Endothelial cell of hepatic sinusoid (primary cell): ENCODE results near the gene PTPRD.

ENCODE experiments used
- in situ Hi-C: cut with HindIII; loops from 2 replicates; pipeline ENCODE4 v1.10.0; 2017; ENCODE audit warnings: low sequenced_read_pairs

PTPRD gene

GRCh38 chr9:8392866-8393265, 2219.9 kb downstream of the PTPRD start:
- in situ Hi-C loops: no loop called here

GRCh38 chr9:8391566-8391965, 2221.2 kb downstream of the PTPRD start:
- in situ Hi-C loops: no loop called here

GRCh38 chr9:8391132-8391531, 2221.7 kb downstream of the PTPRD start:
- in situ Hi-C loops: no loop called here

DNA sequence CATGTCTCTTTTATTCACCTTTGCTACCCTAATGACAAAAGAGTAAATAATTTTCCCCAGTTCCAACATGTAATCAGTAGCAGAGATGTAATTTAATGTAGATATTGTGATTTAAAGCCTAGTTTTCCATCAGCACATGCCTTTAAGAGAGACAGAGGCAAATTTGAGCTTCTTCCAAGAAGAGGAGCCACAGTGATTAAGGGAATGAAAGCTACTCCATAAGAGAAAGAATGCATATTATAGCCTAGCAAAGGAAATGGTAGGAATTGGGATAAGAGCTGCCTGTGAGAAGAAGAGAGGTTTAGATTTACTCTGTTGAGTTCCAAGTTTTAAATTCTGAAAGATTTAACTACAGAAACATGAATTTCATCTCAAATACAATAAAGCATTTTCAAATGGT, 2222.2 kb downstream of the PTPRD start:
- in situ Hi-C loops: no loop called here

GRCh38 chr9:8389531-8389930, 2223.3 kb downstream of the PTPRD start:
- in situ Hi-C loops: no loop called here

DNA sequence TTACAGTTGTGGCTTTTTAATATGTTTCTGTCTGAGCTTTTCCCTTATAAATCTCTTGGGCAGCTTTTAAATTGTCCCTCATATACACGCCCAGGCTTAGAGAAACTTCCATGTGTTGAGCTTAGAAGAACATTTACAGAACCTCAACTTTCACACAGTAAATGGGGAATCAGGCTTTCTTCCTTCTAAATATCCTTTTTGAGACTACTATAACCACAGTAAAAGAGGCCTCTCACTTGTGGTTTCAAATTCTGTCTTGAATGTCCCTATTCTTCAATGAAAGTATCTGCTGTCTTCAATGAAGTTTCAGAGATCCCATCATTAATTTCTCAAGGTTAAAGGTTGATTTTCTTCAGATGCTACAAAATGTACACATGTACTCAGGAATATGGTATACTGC, 2224.7 kb downstream of the PTPRD start:
- in situ Hi-C loops: no loop called here

DNA sequence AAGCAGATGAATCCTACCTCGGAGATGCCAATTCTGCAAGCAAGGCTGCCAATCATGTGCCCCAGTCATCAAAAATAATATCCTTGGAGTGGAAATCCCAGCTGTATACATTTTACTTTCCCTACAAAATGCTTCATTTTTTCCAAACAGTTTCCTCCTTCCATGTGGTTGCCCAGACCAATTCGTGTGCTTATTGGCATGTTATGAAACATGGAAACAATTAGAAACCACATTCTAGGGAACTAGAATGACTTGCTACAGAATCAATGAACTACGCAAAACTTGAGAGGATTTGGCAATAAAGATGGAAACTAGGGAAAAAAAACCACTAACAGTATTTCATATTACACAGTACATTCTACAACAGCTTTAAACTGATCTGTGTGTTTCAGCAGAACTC, 2228.7 kb downstream of the PTPRD start:
- in situ Hi-C loops: no loop called here

GRCh38 chr9:8382777-8383527, 2229.8 kb downstream of the PTPRD start:
- in situ Hi-C loops: no loop called here

- in situ Hi-C loops: no loop called here
These were observed 2230.5 kb downstream of the PTPRD start for GRCh38 chr9:8382266-8382665.

DNA sequence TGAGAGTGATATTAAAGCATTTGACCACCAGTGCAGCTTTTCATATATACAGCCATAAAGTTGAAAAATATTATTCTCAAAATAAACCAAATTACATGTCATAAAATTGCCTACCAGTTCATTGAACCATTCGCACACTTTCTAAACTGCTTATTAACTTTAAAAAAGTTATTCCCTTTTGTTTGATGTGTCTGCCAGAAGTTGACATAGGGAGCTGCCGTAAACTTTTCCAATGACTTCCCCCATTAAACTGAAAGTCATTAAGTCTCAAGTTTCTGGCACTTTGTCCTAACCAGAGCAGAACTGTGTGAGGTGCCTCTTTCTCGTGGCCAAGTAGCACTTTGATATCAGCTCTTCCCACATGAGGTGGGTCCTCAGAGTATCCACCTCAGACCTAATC, 2231.2 kb downstream of the PTPRD start:
- in situ Hi-C loops: no loop called here

DNA sequence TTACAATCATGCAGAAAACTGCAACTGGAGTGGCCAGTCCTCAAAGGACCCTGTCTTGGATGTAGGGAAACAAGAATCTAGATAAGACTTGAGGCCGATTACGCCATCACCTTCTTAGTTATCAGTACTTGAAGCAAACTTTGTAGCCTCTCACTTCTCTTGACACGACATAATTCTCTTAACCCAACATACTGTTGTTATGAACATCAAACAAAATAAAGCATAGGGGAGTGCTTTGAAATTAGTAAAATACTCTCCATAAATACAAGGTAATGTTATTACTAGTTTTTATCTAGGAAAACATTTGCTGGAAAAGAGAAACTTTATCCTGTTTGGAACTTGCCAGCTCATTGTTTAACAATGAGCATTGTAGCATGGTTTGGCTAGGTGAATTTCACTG, 2238.3 kb downstream of the PTPRD start:
- in situ Hi-C loops: no loop called here

DNA sequence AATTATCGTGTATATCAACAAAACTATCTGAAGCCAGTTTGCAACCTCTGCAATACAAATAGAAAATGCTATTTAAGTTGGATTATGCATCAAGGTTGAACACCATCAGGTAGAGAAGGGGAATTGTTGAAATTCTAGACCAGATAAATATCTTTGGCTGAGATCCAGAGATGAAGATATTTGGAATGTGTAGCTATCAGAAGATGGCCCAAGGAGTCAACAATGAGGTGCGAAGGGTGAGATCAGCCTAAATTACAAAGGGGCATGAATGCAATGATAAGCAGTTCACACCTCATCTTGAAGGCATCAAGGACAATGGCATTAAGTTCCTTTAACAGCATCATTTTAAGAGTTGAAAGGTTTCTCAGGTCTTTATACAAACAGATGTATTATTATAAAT, 2241.1 kb downstream of the PTPRD start:
- in situ Hi-C loops: no loop called here

GRCh38 chr9:8366161-8366926, 2246.5 kb downstream of the PTPRD start:
- in situ Hi-C loops: no loop called here

DNA sequence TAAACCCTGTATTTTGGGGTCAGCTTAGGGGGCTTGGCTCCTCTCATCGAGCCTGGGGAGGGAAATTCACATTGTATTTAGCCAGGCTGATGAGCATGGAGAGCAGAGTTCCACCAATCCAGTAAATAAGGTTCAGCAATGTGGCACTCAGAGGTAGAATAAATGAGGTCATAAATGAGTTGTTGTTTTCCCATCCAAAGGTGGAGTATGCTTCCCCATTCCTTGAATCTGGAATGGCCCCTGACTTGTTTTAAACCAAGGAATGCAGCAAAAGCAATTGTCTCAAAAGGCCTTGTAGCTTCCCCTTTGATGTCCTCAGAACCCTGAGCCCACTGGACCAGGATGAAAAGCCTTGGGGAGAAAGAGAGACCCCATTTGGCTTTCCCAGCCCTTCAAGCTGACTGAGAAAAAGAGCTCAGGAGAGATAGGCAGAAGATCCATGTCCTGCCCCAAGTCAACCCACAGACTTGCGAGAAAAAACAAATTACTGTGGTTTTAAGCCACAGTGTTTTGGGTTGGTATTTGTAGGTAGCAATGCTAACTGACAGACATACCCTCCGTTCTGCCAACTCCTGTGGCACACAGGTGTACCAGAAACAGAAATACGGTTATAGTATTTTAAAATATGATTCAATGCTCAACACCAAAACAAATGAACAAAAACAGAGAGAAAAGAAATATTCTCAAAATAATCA, 2247.2 kb downstream of the PTPRD start:
- in situ Hi-C loops: no loop called here

DNA sequence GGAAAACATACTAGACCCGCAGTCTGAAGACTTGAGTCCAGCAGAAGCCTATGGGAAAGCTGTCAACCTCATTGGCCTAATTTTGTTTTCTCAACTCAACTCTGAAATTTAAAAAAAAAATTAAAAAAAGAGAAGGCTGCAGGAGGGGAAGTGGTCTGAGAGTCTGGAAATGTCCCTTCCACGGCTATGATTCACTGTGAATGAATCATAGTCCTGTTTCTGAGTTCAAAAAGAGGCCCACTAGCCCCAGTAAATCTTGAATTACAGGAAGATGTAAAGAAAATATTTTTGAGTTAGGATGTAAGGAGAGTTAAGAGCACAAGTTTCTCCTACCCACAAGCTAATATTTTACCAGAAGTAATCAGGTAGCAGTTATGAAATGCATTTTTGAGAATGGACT, 2247.8 kb downstream of the PTPRD start:
- in situ Hi-C loops: no loop called here

GRCh38 chr9:8364026-8364752, 2248.6 kb downstream of the PTPRD start:
- in situ Hi-C loops: no loop called here

GRCh38 chr9:8362250-8362649, 2250.6 kb downstream of the PTPRD start:
- in situ Hi-C loops: no loop called here

DNA sequence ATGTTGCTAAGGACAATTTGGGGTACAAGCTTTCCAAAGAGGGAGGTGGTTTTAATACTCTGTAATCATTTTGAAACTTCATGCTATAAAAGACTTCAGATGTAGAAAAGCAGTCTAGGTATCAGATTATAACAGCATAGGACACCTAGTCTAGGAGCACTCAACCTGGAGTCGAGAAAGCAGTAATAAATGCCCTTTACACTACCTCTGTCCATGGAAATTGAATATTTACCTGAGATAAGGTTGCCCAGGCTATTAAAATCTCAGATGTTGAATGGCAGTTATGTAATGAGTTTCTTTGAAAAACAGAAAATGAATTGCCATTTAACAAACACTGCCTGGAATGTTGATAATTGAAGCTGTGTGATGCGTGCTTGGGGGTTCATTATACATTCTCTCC, 2251.4 kb downstream of the PTPRD start:
- in situ Hi-C loops: no loop called here

DNA sequence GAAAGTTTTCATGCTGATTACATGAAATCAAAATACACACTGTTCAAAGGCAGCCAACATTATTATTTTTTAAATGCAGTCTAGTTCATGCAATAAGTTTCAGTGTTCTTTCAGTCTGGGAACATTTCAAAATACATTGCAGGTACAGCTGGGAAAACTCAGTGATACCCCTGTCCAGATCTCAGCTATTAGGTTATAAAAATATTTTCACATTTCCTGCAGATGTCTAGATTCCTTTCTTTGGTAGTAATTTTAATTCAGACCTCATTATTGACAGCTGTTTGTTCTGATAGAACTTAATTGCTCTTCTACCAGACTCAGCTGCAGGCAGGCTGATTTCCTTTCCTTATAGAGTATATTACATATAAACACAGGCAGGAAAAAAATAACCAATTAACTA, 2256.4 kb downstream of the PTPRD start:
- in situ Hi-C loops: no loop called here

GRCh38 chr9:8351436-8351835, 2261.4 kb downstream of the PTPRD start:
- in situ Hi-C loops: no loop called here

DNA sequence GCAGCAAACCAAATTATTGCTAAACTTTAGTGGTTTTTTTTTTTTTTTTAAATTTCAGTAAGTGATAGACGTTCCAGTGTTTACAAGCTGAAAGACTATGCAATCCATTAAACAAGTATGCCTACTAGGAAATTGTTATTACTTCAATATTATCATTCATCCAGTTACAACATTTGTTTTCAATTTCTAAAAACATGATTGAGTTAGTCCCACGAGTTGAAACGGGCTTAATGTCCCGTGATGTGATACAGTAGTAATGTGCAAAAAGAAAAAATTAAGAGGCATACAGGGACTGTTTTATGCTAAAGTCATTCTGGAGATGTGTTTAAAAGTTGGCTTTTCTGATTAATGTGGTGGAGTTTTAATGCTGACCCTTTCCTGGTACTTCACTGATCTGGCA, 2262.9 kb downstream of the PTPRD start:
- in situ Hi-C loops: no loop called here
